Measurements from ENCODE around the gene KAZN. TPM values are rescaled to one million over a fixed set of nuclear protein-coding genes. Genes with fewer than 3 reads are reported as not detected.

The KAZN gene
- total RNA-seq, 2 experiments from 2014 or later: 0.22 to 0.55 TPM

DNA sequence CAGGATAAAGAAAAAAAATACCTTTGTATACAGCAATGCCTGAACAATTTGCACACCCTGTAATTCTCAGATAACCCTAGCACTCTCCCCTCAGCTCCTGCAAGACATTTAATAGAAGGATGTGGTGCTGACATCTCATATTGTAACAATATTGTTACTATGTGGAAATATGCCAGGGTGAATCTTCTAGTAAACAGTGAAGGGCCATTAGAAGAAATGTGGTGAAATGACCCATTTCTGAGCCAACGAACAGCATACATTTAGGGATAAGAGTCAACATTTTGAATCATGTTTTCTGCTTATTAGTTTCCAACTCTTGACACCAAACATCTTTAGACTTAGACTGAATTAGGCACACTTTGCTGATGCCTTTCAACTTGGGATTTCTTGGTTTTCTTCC, 188.2 kb downstream of the KAZN start:
- no peak for DNase-seq
- H3K9me3 ChIP-seq (ENCODE audit: control insufficient read depth in 1 of 2, insufficient read depth in 1 of 2, low read length in 2 of 2): no peaks in the 10 kb centered on the region
- H3K4me1 ChIP-seq (ENCODE audit: insufficient read depth, low read length): no peaks in the 10 kb centered on the region
- TF ChIP-seq, protein P1, sequence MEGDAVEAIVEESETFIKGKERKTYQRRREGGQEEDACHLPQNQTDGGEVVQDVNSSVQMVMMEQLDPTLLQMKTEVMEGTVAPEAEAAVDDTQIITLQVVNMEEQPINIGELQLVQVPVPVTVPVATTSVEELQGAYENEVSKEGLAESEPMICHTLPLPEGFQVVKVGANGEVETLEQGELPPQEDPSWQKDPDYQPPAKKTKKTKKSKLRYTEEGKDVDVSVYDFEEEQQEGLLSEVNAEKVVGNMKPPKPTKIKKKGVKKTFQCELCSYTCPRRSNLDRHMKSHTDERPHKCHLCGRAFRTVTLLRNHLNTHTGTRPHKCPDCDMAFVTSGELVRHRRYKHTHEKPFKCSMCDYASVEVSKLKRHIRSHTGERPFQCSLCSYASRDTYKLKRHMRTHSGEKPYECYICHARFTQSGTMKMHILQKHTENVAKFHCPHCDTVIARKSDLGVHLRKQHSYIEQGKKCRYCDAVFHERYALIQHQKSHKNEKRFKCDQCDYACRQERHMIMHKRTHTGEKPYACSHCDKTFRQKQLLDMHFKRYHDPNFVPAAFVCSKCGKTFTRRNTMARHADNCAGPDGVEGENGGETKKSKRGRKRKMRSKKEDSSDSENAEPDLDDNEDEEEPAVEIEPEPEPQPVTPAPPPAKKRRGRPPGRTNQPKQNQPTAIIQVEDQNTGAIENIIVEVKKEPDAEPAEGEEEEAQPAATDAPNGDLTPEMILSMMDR (IDR thresholded peaks at IDR 0.05): no peak
- H3K27ac ChIP-seq (ENCODE audit: low read depth in 1 of 2, low read length in 2 of 2): no peak overlapping the region
- POLR2A ChIA-PET: no interaction called here
- H3K27me3 Mint-ChIP-seq: no peaks in the 10 kb centered on the region
- no peak overlapping the region for H3K4me3 Mint-ChIP-seq
- no peak for ATAC-seq (ENCODE audit: poor library complexity)
- no peaks in the 10 kb centered on the region for H3K4me1 Mint-ChIP-seq (ENCODE audit: low read depth)
- no peak overlapping the region for H3K27ac Mint-ChIP-seq
- H3K9me3 Mint-ChIP-seq: no peaks in the 10 kb centered on the region
- intact Hi-C loops (cut with DNase I, micrococcal nuclease): no loop called here
- H3K27me3 ChIP-seq (ENCODE audit: control insufficient read depth in 1 of 2, insufficient read depth in 2 of 2, low read length in 2 of 2): no peaks in the 10 kb centered on the region
- H3K36me3 Mint-ChIP-seq (ENCODE audit: low read depth): no peaks in the 10 kb centered on the region
- no peaks in the 10 kb centered on the region for H3K36me3 ChIP-seq (ENCODE audit: insufficient read depth, low read length)
- H3K4me3 ChIP-seq (ENCODE audit: low read length): no peak overlapping the region
- CTCF ChIA-PET: no interaction called here

DNA sequence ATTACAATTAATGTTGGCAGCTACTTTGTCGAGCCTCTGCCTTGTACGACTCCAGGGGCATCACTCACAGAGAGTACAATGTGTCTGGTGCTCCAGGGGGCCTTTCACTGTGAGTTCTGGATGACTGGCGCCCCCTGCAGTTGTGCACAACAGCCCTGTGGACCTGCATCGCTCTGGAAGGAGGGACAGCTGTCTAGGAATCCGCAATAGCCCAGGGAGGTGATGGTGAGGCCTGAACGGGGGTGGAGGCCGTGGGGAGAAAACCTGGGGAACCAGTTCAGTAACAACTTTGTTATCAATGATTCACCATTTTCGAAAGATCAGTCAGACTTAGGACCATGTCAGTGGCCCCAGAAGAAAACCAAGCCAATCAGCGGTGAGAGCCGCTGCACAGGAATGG, 189.1 kb downstream of the KAZN start:
- H3K4me1 Mint-ChIP-seq (ENCODE audit: low read depth): no peaks in the 10 kb centered on the region
- Histone ChIP-seq H3K27me3 (ENCODE audit: control insufficient read depth in 1 of 2, insufficient read depth in 2 of 2, low read length in 2 of 2) (no peaks in the 10 kb centered on the region), H3K9me3 (ENCODE audit: control insufficient read depth in 1 of 2, insufficient read depth in 1 of 2, low read length in 2 of 2) (no peaks in the 10 kb centered on the region), H3K4me1 (ENCODE audit: insufficient read depth, low read length) (no peaks in the 10 kb centered on the region), H3K27ac (ENCODE audit: low read depth in 1 of 2, low read length in 2 of 2) (no peak overlapping the region), H3K4me3 (ENCODE audit: low read length) (no peak overlapping the region), H3K36me3 (ENCODE audit: insufficient read depth, low read length) (no peaks in the 10 kb centered on the region)
- CTCF ChIA-PET: no interaction called here
- H3K4me3 Mint-ChIP-seq: no peak overlapping the region
- DNase-seq (no peak), ATAC-seq (ENCODE audit: poor library complexity) (no peak)
- H3K36me3 Mint-ChIP-seq (ENCODE audit: low read depth): no peaks in the 10 kb centered on the region
- intact Hi-C loops (cut with DNase I, micrococcal nuclease): no loop called here
- no peak overlapping the region for H3K27ac Mint-ChIP-seq
- TF ChIP-seq, protein P1 (IDR thresholded peaks at IDR 0.05): no peak
- no peaks in the 10 kb centered on the region for H3K9me3 Mint-ChIP-seq
- POLR2A ChIA-PET: no interaction called here
- H3K27me3 Mint-ChIP-seq: no peaks in the 10 kb centered on the region

DNA sequence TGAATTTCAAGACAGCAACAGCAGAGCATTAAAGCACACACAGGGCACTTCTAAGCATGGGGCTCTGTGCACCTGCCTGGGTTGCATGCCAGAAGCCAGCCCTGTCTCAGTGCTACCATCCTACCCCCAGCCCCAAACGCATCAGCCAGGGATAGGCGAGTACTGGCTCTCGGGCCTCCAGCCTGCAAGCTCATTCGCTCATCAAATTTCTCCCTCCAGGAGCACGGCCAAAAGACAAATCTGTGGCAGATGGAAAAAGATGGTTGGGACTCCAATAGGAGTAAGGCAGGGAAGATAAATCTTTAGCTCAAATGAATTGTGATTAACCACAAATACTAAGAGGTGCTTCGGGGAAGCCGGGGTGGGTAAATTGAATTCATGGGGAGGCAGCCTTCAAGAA, 189.6 kb downstream of the KAZN start:
- Histone ChIP-seq H3K9me3 (ENCODE audit: control insufficient read depth in 1 of 2, insufficient read depth in 1 of 2, low read length in 2 of 2) (no peaks in the 10 kb centered on the region), H3K4me3 (ENCODE audit: low read length) (no peak overlapping the region), H3K4me1 (ENCODE audit: insufficient read depth, low read length) (no peaks in the 10 kb centered on the region), H3K27ac (ENCODE audit: low read depth in 1 of 2, low read length in 2 of 2) (no peak overlapping the region), H3K27me3 (ENCODE audit: control insufficient read depth in 1 of 2, insufficient read depth in 2 of 2, low read length in 2 of 2) (no peaks in the 10 kb centered on the region), H3K36me3 (ENCODE audit: insufficient read depth, low read length) (no peaks in the 10 kb centered on the region)
- Mint-ChIP-seq H3K9me3 (no peaks in the 10 kb centered on the region), H3K27ac (no peak overlapping the region), H3K4me1 (ENCODE audit: low read depth) (no peaks in the 10 kb centered on the region), H3K36me3 (ENCODE audit: low read depth) (no peaks in the 10 kb centered on the region), H3K27me3 (no peaks in the 10 kb centered on the region), H3K4me3 (no peak overlapping the region)
- CTCF ChIA-PET: no interaction called here
- DNase-seq (no peak), ATAC-seq (ENCODE audit: poor library complexity) (no peak)
- POLR2A ChIA-PET: no interaction called here
- intact Hi-C loops (cut with DNase I, micrococcal nuclease): no loop called here
- TF ChIP-seq, protein P1 (IDR thresholded peaks at IDR 0.05): no peak

Measured in CD4-positive, alpha-beta T cell (primary cell).